ENCODE data around the gene MMP20.
A peak's percentile ranks its signal among the peaks of the same experiment; 100 is the strongest.

- TF ChIP-seq SMC3 (IDR thresholded peaks at IDR 0.05; ENCODE audit: low read length) (no peak), ZBTB14 (CRISPR knock-in tag; IDR thresholded peaks at IDR 0.05) (no peak), MAFK (conservative IDR thresholded peaks at IDR 0.05 in 1 of 2, IDR thresholded peaks at IDR 0.05 in 1 of 2; ENCODE audit: low read length in 2 of 2) (no peak), GMEB2 (CRISPR knock-in tag; IDR thresholded peaks at IDR 0.05; ENCODE audit: low read depth) (no peak), TP53 (CRISPR knock-in tag; conservative IDR thresholded peaks at IDR 0.05) (no peak), HNRNPK (IDR thresholded peaks at IDR 0.05; ENCODE audit: low read depth, low read length, poor library complexity, severe bottlenecking) (no peak), RELA (CRISPR knock-in tag; IDR thresholded peaks at IDR 0.05) (no peak), ZNF879 (CRISPR knock-in tag; IDR thresholded peaks at IDR 0.05) (no peak), E2F1 (CRISPR knock-in tag; IDR thresholded peaks at IDR 0.05) (no peak), POLR2A (IDR thresholded peaks at IDR 0.05; ENCODE audit: insufficient read depth in 1 of 2, low read depth in 2 of 2, low read length in 2 of 2) (no peak), POLR2AphosphoS5 (IDR thresholded peaks at IDR 0.05; ENCODE audit: low read depth, low read length) (no peak), ESRRA (CRISPR knock-in tag; IDR thresholded peaks at IDR 0.05; ENCODE audit: low read depth) (0 out of 2 replicates have a peak, but pooled peaks have one; percentile 47)
- TF ChIP-seq, protein P1, sequence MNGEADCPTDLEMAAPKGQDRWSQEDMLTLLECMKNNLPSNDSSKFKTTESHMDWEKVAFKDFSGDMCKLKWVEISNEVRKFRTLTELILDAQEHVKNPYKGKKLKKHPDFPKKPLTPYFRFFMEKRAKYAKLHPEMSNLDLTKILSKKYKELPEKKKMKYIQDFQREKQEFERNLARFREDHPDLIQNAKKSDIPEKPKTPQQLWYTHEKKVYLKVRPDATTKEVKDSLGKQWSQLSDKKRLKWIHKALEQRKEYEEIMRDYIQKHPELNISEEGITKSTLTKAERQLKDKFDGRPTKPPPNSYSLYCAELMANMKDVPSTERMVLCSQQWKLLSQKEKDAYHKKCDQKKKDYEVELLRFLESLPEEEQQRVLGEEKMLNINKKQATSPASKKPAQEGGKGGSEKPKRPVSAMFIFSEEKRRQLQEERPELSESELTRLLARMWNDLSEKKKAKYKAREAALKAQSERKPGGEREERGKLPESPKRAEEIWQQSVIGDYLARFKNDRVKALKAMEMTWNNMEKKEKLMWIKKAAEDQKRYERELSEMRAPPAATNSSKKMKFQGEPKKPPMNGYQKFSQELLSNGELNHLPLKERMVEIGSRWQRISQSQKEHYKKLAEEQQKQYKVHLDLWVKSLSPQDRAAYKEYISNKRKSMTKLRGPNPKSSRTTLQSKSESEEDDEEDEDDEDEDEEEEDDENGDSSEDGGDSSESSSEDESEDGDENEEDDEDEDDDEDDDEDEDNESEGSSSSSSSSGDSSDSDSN (CRISPR knock-in tag; IDR thresholded peaks at IDR 0.05) = no peak
- TF ChIP-seq, protein P2, sequence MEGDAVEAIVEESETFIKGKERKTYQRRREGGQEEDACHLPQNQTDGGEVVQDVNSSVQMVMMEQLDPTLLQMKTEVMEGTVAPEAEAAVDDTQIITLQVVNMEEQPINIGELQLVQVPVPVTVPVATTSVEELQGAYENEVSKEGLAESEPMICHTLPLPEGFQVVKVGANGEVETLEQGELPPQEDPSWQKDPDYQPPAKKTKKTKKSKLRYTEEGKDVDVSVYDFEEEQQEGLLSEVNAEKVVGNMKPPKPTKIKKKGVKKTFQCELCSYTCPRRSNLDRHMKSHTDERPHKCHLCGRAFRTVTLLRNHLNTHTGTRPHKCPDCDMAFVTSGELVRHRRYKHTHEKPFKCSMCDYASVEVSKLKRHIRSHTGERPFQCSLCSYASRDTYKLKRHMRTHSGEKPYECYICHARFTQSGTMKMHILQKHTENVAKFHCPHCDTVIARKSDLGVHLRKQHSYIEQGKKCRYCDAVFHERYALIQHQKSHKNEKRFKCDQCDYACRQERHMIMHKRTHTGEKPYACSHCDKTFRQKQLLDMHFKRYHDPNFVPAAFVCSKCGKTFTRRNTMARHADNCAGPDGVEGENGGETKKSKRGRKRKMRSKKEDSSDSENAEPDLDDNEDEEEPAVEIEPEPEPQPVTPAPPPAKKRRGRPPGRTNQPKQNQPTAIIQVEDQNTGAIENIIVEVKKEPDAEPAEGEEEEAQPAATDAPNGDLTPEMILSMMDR (CRISPR knock-in tag; IDR thresholded peaks at IDR 0.05) = no peak
These were observed 5.7 kb upstream of the MMP20 start for GRCh38 chr11:102630598-102631448.

All from HepG2 (cell line).